Stimulated activated memory B cell treated with anti-CD40 and anti-IgM and Interleukin-4, amounts not matched to agents 10 μg/mL and 1 μg/mL and 100 μg/mL, for 72 hours (primary cell): ENCODE measurements around the gene GABRR3.

Experiments used
- ATAC-seq: fragments of 150-1000 bp; cut with Tn5 transposase; 2 replicates; pipeline ENCODE4 v1.10.0; 2021
- H3K27ac Mint-ChIP-seq: one replicate; pipeline ENCODE4 v1.8.0; 2022; ENCODE audit warnings: mild to moderate bottlenecking, mixed read lengths
- H3K27me3 Mint-ChIP-seq: one replicate; pipeline ENCODE4 v1.8.0; 2022; ENCODE audit warnings: mixed read lengths
- H3K36me3 Mint-ChIP-seq: one replicate; pipeline ENCODE4 v1.8.0; 2022; ENCODE audit warnings: mixed read lengths
- H3K4me1 Mint-ChIP-seq: one replicate; pipeline ENCODE4 v1.8.0; 2022; ENCODE audit warnings: mixed read lengths
- H3K4me3 Mint-ChIP-seq: one replicate; pipeline ENCODE4 v1.8.0; 2022; ENCODE audit warnings: mild to moderate bottlenecking, moderate library complexity, mixed read lengths
- H3K9me3 Mint-ChIP-seq: one replicate; pipeline ENCODE4 v1.8.0; 2022; ENCODE audit warnings: mixed read lengths

Gene GABRR3

GRCh38 chr3:98008855-98009254 lies 26.3 kb downstream of the GABRR3 start:
- H3K36me3 Mint-ChIP-seq = no peaks in the 10 kb centered on the region
- H3K4me1 Mint-ChIP-seq = peaks cover 5% of the 10 kb centered on the region
- ATAC-seq = no peak
- H3K4me3 Mint-ChIP-seq = no peak overlapping the region
- no peak overlapping the region for H3K27ac Mint-ChIP-seq
- H3K9me3 Mint-ChIP-seq = no peaks in the 10 kb centered on the region
- peaks cover 25% of the 10 kb centered on the region for H3K27me3 Mint-ChIP-seq

- H3K27ac Mint-ChIP-seq = no peak overlapping the region
- H3K36me3 Mint-ChIP-seq = no peaks in the 10 kb centered on the region
- ATAC-seq = no peak
- H3K27me3 Mint-ChIP-seq = peaks cover 10% of the 10 kb centered on the region
- H3K4me3 Mint-ChIP-seq = no peak overlapping the region
- peaks cover 11% of the 10 kb centered on the region for H3K4me1 Mint-ChIP-seq
- no peaks in the 10 kb centered on the region for H3K9me3 Mint-ChIP-seq
These were observed 29.7 kb downstream of the GABRR3 start for GRCh38 chr3:98005438-98005837.

- Mint-ChIP-seq H3K27me3 (peaks cover 10% of the 10 kb centered on the region), H3K36me3 (no peaks in the 10 kb centered on the region), H3K4me1 (peaks cover 11% of the 10 kb centered on the region), H3K9me3 (no peaks in the 10 kb centered on the region), H3K4me3 (no peak overlapping the region), H3K27ac (no peak overlapping the region)
- ATAC-seq = no peak
These were observed 30.4 kb downstream of the GABRR3 start for GRCh38 chr3:98004721-98005120.

GRCh38 chr3:98003306-98003969 lies 31.7 kb downstream of the GABRR3 start:
- H3K27ac Mint-ChIP-seq = no peak overlapping the region
- no peaks in the 10 kb centered on the region for H3K9me3 Mint-ChIP-seq
- no peaks in the 10 kb centered on the region for H3K36me3 Mint-ChIP-seq
- H3K4me3 Mint-ChIP-seq = no peak overlapping the region
- peaks cover 19% of the 10 kb centered on the region for H3K27me3 Mint-ChIP-seq
- ATAC-seq = no peak
- peaks cover 11% of the 10 kb centered on the region for H3K4me1 Mint-ChIP-seq

GRCh38 chr3:98002717-98003116 lies 32.4 kb downstream of the GABRR3 start:
- Mint-ChIP-seq H3K27ac (no peak overlapping the region), H3K4me3 (no peak overlapping the region), H3K4me1 (peaks cover 11% of the 10 kb centered on the region), H3K27me3 (peaks cover 19% of the 10 kb centered on the region), H3K36me3 (no peaks in the 10 kb centered on the region), H3K9me3 (no peaks in the 10 kb centered on the region)
- ATAC-seq = no peak

GRCh38 chr3:97999994-98000393 lies 35.1 kb downstream of the GABRR3 start:
- no peak overlapping the region for H3K27ac Mint-ChIP-seq
- H3K27me3 Mint-ChIP-seq = peaks cover 9% of the 10 kb centered on the region
- H3K4me1 Mint-ChIP-seq = peaks cover 11% of the 10 kb centered on the region
- no peaks in the 10 kb centered on the region for H3K36me3 Mint-ChIP-seq
- H3K4me3 Mint-ChIP-seq = no peak overlapping the region
- ATAC-seq = no peak
- no peaks in the 10 kb centered on the region for H3K9me3 Mint-ChIP-seq

- Mint-ChIP-seq H3K9me3 (no peaks in the 10 kb centered on the region), H3K4me1 (peaks cover 9% of the 10 kb centered on the region), H3K27ac (no peak overlapping the region), H3K4me3 (no peak overlapping the region), H3K27me3 (peaks cover 9% of the 10 kb centered on the region), H3K36me3 (no peaks in the 10 kb centered on the region)
- no peak for ATAC-seq
These were observed 36.0 kb downstream of the GABRR3 start for GRCh38 chr3:97999103-97999502.

- H3K4me1 Mint-ChIP-seq = no peaks in the 10 kb centered on the region
- ATAC-seq = no peak
- H3K36me3 Mint-ChIP-seq = no peaks in the 10 kb centered on the region
- no peaks in the 10 kb centered on the region for H3K9me3 Mint-ChIP-seq
- no peak overlapping the region for H3K27ac Mint-ChIP-seq
- no peak overlapping the region for H3K4me3 Mint-ChIP-seq
- peaks cover 21% of the 10 kb centered on the region for H3K27me3 Mint-ChIP-seq
These were observed 38.1 kb downstream of the GABRR3 start for GRCh38 chr3:97996988-97997387.

- no peak overlapping the region for H3K4me3 Mint-ChIP-seq
- no peaks in the 10 kb centered on the region for H3K36me3 Mint-ChIP-seq
- H3K27me3 Mint-ChIP-seq = peaks cover 21% of the 10 kb centered on the region
- no peaks in the 10 kb centered on the region for H3K9me3 Mint-ChIP-seq
- H3K27ac Mint-ChIP-seq = no peak overlapping the region
- no peak for ATAC-seq
- H3K4me1 Mint-ChIP-seq = no peaks in the 10 kb centered on the region
These were observed 40.7 kb downstream of the GABRR3 start for GRCh38 chr3:97994328-97994945.

GRCh38 chr3:97993526-97993925 lies 41.6 kb downstream of the GABRR3 start:
- no peak overlapping the region for H3K27ac Mint-ChIP-seq
- H3K4me1 Mint-ChIP-seq = no peaks in the 10 kb centered on the region

GRCh38 chr3:97992547-97993173 lies 42.5 kb downstream of the GABRR3 start:
- Mint-ChIP-seq H3K27ac (no peak overlapping the region), H3K9me3 (peaks cover 9% of the 10 kb centered on the region), H3K36me3 (no peaks in the 10 kb centered on the region), H3K4me1 (no peaks in the 10 kb centered on the region), H3K4me3 (no peak overlapping the region), H3K27me3 (peaks cover 27% of the 10 kb centered on the region)
- no peak for ATAC-seq

More at GRCh38 chr3:97993526-97993925, 41.6 kb downstream of the GABRR3 start:
- H3K27me3 Mint-ChIP-seq = peaks cover 19% of the 10 kb centered on the region
- no peak overlapping the region for H3K4me3 Mint-ChIP-seq
- no peaks in the 10 kb centered on the region for H3K36me3 Mint-ChIP-seq
- H3K9me3 Mint-ChIP-seq = peaks cover 5% of the 10 kb centered on the region
- no peak for ATAC-seq

- ATAC-seq = no peak
- no peak overlapping the region for H3K27ac Mint-ChIP-seq
- H3K4me1 Mint-ChIP-seq = no peaks in the 10 kb centered on the region
- H3K36me3 Mint-ChIP-seq = no peaks in the 10 kb centered on the region
- peaks cover 9% of the 10 kb centered on the region for H3K9me3 Mint-ChIP-seq
- H3K27me3 Mint-ChIP-seq = peaks cover 28% of the 10 kb centered on the region
- no peak overlapping the region for H3K4me3 Mint-ChIP-seq
These were observed 43.8 kb downstream of the GABRR3 start for GRCh38 chr3:97991293-97991682.

- Mint-ChIP-seq H3K4me1 (no peaks in the 10 kb centered on the region), H3K27me3 (peaks cover 28% of the 10 kb centered on the region), H3K9me3 (peaks cover 9% of the 10 kb centered on the region), H3K4me3 (no peak overlapping the region), H3K27ac (no peak overlapping the region), H3K36me3 (no peaks in the 10 kb centered on the region)
- ATAC-seq = no peak
These were observed 44.4 kb downstream of the GABRR3 start for GRCh38 chr3:97990624-97991292.

GRCh38 chr3:97988784-97989568 lies 46.1 kb downstream of the GABRR3 start:
- ATAC-seq = peak; percentile 62
- H3K9me3 Mint-ChIP-seq = peaks cover 9% of the 10 kb centered on the region
- H3K27me3 Mint-ChIP-seq = peaks cover 27% of the 10 kb centered on the region
- H3K4me1 Mint-ChIP-seq = no peaks in the 10 kb centered on the region
- H3K27ac Mint-ChIP-seq = no peak overlapping the region
- no peaks in the 10 kb centered on the region for H3K36me3 Mint-ChIP-seq
- no peak overlapping the region for H3K4me3 Mint-ChIP-seq

GRCh38 chr3:97987306-97987705 lies 47.8 kb downstream of the GABRR3 start:
- H3K9me3 Mint-ChIP-seq = peaks cover 9% of the 10 kb centered on the region
- no peak overlapping the region for H3K27ac Mint-ChIP-seq
- no peak for ATAC-seq
- no peak overlapping the region for H3K4me3 Mint-ChIP-seq
- peaks cover 16% of the 10 kb centered on the region for H3K27me3 Mint-ChIP-seq
- H3K36me3 Mint-ChIP-seq = no peaks in the 10 kb centered on the region
- no peaks in the 10 kb centered on the region for H3K4me1 Mint-ChIP-seq
